Stimulated activated naive CD8-positive, alpha-beta T cell treated with anti-CD3 and anti-CD28 coated beads, Interleukin-15, Interleukin-2, amounts not matched to agents 100 ng/mL and 50 ng/mL, for 24 hours (primary cell): ENCODE results near the gene FAM210A.
"Not testable (repeated sequence)": the region's sequence is repeated elsewhere in the genome, so short reads cannot be mapped to it uniquely, and the experiment has no call there.

Experiments
- H3K27ac Mint-ChIP-seq: one replicate; pipeline ENCODE4 v1.8.0; 2021; ENCODE audit warnings: mild to moderate bottlenecking, mixed read lengths
- H3K27me3 Mint-ChIP-seq: one replicate; pipeline ENCODE4 v1.8.0; 2021; ENCODE audit warnings: mixed read lengths
- H3K36me3 Mint-ChIP-seq: one replicate; pipeline ENCODE4 v1.8.0; 2021; ENCODE audit warnings: low read depth, mixed read lengths
- H3K4me1 Mint-ChIP-seq: one replicate; pipeline ENCODE4 v1.8.0; 2021; ENCODE audit warnings: low read depth, mixed read lengths
- H3K4me3 Mint-ChIP-seq: one replicate; pipeline ENCODE4 v1.8.0; 2021; ENCODE audit warnings: mild to moderate bottlenecking, mixed read lengths
- H3K9me3 Mint-ChIP-seq: one replicate; pipeline ENCODE4 v1.8.0; 2021; ENCODE audit warnings: mixed read lengths

The FAM210A gene

DNA sequence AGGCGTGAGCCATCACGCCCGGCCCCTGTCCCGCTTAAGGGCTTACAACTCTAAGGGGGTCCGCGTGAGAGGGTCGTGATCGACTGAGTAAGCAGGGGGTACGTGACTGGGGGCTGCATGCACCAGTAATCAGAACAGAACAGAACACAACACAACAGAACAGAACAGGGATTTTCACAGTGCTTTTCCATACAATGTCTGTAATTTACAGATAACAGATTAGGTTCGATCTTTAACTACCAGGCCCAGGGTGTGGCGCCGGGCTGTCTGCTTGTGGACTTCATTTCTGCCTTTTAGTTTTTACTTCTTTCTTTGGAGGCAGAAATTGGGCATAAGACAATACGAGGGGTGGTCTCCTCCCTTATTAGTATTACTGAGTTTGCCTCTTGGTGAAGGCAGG lies 49.0 kb downstream of the FAM210A start:
- not testable (repeated sequence) for H3K4me3 Mint-ChIP-seq, H3K9me3 Mint-ChIP-seq, H3K27ac Mint-ChIP-seq, H3K27me3 Mint-ChIP-seq
- peaks cover 15% of the 10 kb centered on the region for H3K4me1 Mint-ChIP-seq
- peaks cover 20% of the 10 kb centered on the region for H3K36me3 Mint-ChIP-seq

DNA sequence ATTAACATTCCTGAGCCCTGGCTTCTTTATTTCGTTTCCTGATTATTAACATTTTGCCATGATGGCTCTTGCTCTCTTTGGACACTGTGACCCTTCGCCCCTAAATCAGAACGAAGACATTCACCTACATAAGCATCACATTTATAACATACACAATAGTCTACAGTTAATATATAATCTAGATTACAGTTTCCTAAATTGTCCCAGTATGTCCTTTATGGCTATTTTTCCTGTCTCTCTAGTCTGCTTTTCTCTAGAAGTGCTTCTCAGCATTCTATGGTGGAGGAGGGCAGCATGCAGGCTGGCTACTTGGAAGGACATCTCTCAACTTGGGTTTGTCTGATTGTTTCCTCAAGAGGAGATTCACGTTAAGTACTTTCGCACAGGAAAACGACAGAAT lies 49.9 kb downstream of the FAM210A start:
- no peak overlapping the region for H3K4me3 Mint-ChIP-seq

DNA sequence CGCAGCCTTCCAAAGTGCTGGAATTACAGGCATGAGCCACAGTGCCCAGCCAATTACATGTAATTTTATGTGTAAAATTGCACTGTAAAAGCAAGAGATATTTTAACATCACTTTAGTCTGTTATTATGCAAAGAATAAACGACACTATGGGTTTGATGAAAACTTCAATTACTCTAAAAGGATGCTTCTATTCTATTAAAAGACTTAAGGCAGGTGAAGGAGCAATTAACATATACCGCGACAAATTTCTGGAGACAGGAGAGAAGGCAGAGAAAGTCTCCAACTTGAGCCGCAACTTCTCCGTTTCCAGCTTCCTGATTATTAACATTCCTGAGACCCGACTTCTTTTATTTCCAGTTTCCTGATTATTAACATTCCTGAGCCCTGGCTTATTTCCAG lies 53.7 kb downstream of the FAM210A start:
- H3K27me3 Mint-ChIP-seq: no peaks in the 10 kb centered on the region
- H3K4me1 Mint-ChIP-seq: peaks cover 3% of the 10 kb centered on the region
- H3K9me3 Mint-ChIP-seq: no peaks in the 10 kb centered on the region
- no peak overlapping the region for H3K27ac Mint-ChIP-seq
- H3K36me3 Mint-ChIP-seq: peaks cover 36% of the 10 kb centered on the region
- H3K4me3 Mint-ChIP-seq: no peak overlapping the region

More for the DNA sequence above, 49.9 kb downstream of the FAM210A start:
- no peaks in the 10 kb centered on the region for H3K9me3 Mint-ChIP-seq
- peaks cover 18% of the 10 kb centered on the region for H3K36me3 Mint-ChIP-seq
- peaks cover 15% of the 10 kb centered on the region for H3K4me1 Mint-ChIP-seq
- H3K27ac Mint-ChIP-seq: no peak overlapping the region
- H3K27me3 Mint-ChIP-seq: no peaks in the 10 kb centered on the region

DNA sequence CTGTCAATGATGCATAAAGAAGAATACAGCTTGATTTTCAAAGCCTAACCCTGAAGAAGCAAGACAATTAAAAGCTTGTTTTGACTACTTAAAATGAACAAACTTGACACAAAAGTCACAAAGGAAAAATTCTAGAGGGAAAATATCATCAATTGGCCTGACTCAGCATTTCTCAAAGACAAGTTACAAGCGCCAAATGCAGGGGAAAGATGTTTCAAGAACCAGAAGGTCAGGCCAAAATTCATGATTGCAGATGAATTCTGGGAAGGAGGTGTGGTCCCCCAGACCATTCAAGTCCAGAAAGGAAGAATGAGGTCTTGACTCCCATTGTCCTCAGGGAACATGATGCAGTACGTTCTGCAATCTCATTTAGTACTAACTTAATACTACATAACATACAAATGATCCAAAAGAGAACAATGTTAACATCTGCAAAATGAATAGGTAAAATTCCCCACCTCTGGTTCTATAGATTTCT lies 64.5 kb downstream of the FAM210A start:
- Mint-ChIP-seq H3K36me3 (peaks cover 31% of the 10 kb centered on the region), H3K27ac (no peak overlapping the region), H3K27me3 (no peaks in the 10 kb centered on the region), H3K9me3 (no peaks in the 10 kb centered on the region), H3K4me3 (no peak overlapping the region), H3K4me1 (peaks cover 13% of the 10 kb centered on the region)

DNA sequence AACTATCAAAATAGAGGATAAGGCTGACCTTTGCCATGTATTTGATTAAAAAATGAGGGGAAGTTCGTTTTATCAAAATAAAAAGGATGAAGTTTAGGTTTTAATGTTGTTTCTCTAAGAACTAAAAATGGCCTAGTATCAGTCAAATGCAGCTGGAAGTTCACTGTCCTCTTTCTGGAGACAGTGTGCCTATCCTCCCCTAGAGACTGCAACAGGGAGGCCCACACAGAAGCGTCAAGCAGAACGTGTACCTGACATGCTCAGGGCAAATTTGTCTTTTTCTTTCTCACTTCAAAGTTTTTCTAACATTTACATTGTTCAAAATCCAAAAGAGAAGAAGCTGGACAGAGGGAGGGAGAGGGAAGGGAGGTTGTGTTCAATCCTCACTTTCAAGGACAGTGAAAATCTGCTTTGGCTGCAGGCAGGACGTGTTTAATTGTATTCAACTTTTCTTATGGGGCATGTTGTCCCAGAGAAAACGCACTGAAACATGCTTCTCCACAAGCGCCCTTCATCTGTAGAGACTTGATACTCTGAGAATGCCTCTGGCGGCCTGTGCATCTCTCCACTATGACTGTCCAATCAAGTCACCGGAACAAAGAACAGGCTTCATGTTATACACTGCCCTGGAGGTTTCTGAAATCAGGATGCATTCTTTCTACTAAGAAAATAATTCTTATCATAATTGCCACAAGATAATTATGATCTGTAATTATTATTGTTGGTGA lies 65.1 kb downstream of the FAM210A start:
- H3K9me3 Mint-ChIP-seq: no peaks in the 10 kb centered on the region
- peak overlapping the region; percentile 37 for H3K27ac Mint-ChIP-seq
- H3K4me1 Mint-ChIP-seq: peaks cover 13% of the 10 kb centered on the region
- H3K4me3 Mint-ChIP-seq: no peak overlapping the region
- peaks cover 27% of the 10 kb centered on the region for H3K36me3 Mint-ChIP-seq
- no peaks in the 10 kb centered on the region for H3K27me3 Mint-ChIP-seq

DNA sequence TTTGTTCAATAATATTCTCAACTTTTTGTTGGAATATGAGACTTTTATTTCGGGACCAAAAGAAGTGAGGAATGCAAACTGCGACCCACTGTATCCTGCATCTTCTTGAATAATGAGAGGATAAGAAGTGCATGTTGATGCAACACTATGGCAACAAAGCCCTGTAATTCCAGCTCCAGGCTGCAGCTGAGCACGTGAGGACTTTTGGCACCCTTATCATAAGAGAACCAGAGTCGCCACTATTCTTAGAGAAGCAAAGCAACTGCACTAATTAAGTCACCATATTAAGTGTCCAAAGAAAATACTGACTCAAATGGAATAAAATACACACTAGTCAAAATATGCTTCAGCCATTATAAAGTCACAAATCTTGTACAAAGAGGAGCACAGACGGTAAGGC lies 65.8 kb downstream of the FAM210A start:
- Mint-ChIP-seq H3K9me3 (no peaks in the 10 kb centered on the region), H3K4me3 (no peak overlapping the region), H3K27ac (no peak overlapping the region), H3K27me3 (no peaks in the 10 kb centered on the region), H3K4me1 (peaks cover 13% of the 10 kb centered on the region), H3K36me3 (peaks cover 24% of the 10 kb centered on the region)

DNA sequence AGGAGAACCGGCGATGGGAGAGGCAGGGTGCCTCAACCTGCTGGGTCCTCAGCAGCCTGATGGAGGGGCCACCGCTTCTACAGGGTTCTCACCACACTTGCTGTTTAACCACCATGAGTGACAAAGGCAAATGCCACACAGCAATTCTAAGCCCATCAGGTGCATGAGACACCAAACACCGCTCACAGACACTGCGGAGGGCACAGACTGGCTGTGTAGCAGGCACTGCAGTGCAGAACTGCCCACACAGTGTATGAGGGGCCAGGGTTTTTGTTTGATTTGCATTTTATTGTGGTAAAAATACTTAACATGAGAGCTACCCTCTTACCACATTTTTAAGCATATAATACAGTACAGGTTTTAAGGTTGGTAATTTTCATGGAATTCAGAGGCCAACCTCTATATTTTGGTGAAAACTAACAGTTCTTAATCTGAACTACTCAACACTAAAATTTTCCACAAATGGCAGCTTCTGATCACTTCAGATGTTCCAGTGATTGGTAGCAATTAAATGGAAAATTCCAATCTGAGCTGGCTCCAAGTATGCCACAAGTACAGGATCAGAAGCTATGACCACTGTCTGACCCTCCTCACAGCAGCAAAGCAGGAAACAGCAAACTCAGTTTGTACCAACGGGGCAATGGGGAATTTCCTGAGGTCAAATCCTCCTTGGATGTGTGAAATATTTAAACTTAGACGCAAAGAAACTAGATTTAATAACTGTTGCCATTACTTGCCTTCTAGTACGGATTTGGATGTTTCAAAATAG lies 67.7 kb downstream of the FAM210A start:
- peaks cover 13% of the 10 kb centered on the region for H3K4me1 Mint-ChIP-seq
- H3K4me3 Mint-ChIP-seq: no peak overlapping the region
- peaks cover 13% of the 10 kb centered on the region for H3K36me3 Mint-ChIP-seq
- H3K27ac Mint-ChIP-seq: peak overlapping the region; percentile 82
- no peaks in the 10 kb centered on the region for H3K9me3 Mint-ChIP-seq
- H3K27me3 Mint-ChIP-seq: no peaks in the 10 kb centered on the region

DNA sequence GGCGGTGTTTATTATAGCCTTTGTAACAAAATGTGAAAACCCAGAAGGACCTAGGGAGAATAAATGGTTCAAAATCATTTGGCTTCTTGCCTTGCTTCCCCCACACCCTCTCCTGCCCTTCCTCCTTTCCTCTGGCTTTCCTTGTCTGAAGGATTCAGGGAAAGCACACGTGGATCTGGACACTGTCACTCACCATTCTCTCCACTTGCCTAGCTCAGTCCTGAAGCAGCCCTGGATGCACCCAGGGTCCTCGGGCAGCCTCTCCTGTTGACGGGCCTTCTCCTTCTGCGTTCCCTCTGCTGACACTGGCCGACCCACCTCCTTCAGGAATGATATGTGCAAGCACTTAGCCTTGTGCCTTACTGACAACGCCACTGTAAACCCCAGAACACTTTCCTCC lies 68.4 kb downstream of the FAM210A start:
- no peak overlapping the region for H3K4me3 Mint-ChIP-seq
- H3K9me3 Mint-ChIP-seq: no peaks in the 10 kb centered on the region
- peak overlapping the region; percentile 82 for H3K27ac Mint-ChIP-seq
- no peaks in the 10 kb centered on the region for H3K27me3 Mint-ChIP-seq
- peaks cover 9% of the 10 kb centered on the region for H3K36me3 Mint-ChIP-seq
- H3K4me1 Mint-ChIP-seq: peaks cover 13% of the 10 kb centered on the region

DNA sequence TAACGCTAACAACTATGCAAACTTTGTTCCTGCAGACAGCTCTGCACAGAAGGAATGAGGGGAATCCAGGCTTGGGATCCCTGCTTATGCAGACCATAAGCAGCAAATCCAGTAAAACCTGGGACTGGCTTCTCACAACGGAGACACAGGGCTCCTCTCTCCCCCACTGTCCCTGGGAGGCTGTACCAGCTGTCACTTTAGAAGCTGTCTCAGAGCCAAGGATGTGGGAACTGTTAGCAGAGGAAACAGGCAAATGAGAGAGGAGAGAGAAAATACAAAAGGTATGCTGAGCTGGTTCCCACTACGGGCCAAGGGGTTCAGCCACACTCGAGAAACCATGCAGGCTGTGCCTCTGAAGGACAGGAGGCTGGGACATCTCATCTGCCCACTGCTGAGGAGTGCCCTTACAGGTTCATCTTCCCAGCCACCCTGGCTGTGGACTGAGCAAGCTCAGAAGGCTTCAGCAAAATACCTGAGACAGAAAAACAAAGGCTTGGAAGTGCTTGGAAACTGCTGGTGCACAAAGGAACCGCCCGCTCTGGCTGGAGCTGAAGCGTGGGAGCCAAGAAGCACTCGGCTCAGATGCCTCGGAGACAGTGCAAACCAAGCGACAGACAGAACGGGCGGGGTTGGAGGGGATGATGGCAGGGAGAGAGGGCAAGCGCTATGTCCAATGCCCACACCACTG lies 72.5 kb downstream of the FAM210A start:
- H3K27ac Mint-ChIP-seq: no peak overlapping the region
- H3K9me3 Mint-ChIP-seq: no peaks in the 10 kb centered on the region
- peaks cover 10% of the 10 kb centered on the region for H3K4me1 Mint-ChIP-seq
- peaks cover 2% of the 10 kb centered on the region for H3K36me3 Mint-ChIP-seq
- no peaks in the 10 kb centered on the region for H3K27me3 Mint-ChIP-seq
- no peak overlapping the region for H3K4me3 Mint-ChIP-seq

DNA sequence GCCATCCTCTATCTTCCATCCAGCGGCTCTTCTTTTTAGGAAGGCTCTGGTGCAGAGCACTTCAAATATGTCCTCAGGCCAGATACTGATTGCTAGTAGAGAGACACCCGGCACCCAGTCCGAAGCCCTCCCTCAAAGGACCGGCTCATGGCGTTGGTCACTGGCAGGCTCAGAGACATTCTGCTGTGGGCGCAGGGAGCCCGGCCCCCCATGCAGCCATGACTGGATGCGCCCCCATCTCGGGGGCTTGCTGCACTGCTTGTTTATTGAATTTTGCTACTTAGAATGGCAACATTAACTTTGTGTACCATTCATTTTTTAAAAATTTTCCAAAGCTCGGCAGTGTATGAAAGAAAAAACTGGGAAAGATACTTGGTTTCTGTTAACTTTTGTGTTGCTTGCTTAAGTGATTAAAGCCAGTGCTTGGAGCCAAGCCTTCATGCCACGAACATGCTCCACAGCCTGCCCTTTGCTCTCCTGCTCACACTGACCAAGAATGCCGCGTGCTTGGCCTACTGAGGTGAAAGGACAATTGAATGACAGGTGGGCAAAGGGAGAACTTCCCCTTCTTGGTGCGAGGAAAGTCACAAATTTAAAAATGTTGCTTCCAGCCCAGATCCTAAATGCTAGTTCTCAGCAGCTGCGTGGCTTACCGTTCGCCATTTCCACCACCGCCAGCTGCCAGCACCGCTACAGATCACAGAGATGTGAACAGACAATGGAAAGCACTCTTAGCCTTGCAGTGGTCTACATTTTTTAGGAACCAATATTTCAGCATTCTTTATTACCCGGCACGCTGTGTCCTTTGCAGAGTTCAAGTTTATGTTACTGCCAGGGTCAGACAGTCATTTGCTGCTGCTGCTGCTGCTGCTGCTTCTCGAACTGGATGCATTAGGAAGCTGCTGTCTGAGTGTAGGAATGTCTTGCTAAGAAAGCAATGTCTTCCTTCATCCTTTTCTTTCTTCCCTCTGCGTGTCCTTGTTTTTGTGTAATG lies 76.7 kb downstream of the FAM210A start:
- H3K27me3 Mint-ChIP-seq: no peaks in the 10 kb centered on the region
- H3K27ac Mint-ChIP-seq: no peak overlapping the region
- H3K4me3 Mint-ChIP-seq: no peak overlapping the region
- H3K4me1 Mint-ChIP-seq: no peaks in the 10 kb centered on the region
- H3K9me3 Mint-ChIP-seq: no peaks in the 10 kb centered on the region
- peaks cover 12% of the 10 kb centered on the region for H3K36me3 Mint-ChIP-seq

DNA sequence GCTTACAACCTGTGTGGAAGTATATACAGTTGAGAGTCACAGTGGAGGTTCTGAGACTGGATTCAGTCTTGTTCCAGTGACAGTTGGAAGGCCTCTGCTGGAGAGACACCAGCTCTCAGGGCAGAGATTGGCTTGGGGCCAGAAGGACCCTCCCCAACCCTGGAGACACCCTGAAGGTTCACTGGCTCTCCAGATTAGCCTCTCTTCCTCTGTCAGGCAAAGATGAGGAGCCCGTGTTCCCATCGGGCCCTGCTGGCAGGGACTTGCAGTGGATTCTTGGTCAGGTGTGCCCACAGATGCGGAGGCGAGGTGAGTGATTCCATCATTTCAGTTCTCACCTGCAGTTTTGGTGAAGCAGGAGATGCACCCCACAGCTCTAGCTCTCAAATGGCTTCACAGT lies 78.6 kb downstream of the FAM210A start:
- Mint-ChIP-seq H3K27ac (no peak overlapping the region), H3K9me3 (no peaks in the 10 kb centered on the region), H3K27me3 (no peaks in the 10 kb centered on the region), H3K36me3 (peaks cover 12% of the 10 kb centered on the region), H3K4me1 (no peaks in the 10 kb centered on the region), H3K4me3 (no peak overlapping the region)

DNA sequence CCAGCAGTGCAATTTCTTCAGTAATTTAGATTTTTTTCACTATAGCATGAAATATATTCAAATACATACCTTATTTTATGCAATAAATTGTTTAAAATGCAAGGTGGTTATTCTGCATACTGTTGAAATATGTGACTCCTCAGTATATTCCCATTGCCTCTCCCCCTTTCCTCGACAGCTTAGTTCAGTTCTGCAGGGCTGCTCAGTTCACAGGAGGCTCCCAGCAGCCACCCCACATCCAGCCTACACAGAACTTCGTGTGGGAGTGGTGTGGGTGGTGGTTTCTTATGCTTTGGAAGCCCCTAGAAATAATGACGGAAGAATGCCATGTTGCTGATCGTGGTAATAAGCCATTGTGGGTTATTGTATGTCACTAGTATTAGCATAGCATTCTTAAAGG lies 79.7 kb downstream of the FAM210A start:
- H3K27ac Mint-ChIP-seq: no peak overlapping the region
- peaks cover 12% of the 10 kb centered on the region for H3K36me3 Mint-ChIP-seq
- no peaks in the 10 kb centered on the region for H3K4me1 Mint-ChIP-seq
- no peak overlapping the region for H3K4me3 Mint-ChIP-seq
- H3K27me3 Mint-ChIP-seq: no peaks in the 10 kb centered on the region
- H3K9me3 Mint-ChIP-seq: no peaks in the 10 kb centered on the region

DNA sequence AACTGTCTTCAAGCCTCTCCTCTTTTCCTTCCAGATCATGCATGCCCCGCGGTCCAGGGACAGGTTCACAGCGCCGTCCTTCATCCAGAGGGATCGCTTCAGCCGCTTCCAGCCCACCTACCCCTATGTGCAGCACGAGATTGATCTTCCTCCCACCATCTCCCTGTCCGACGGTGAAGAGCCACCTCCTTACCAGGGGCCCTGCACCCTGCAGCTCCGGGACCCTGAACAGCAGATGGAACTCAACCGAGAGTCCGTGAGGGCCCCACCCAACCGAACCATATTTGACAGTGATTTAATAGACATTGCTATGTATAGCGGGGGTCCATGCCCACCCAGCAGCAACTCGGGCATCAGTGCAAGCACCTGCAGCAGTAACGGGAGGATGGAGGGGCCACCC lies 81.3 kb downstream of the FAM210A start:
- Mint-ChIP-seq H3K4me1 (no peaks in the 10 kb centered on the region), H3K4me3 (no peak overlapping the region), H3K27ac (no peak overlapping the region), H3K27me3 (no peaks in the 10 kb centered on the region), H3K9me3 (no peaks in the 10 kb centered on the region), H3K36me3 (peaks cover 16% of the 10 kb centered on the region)

DNA sequence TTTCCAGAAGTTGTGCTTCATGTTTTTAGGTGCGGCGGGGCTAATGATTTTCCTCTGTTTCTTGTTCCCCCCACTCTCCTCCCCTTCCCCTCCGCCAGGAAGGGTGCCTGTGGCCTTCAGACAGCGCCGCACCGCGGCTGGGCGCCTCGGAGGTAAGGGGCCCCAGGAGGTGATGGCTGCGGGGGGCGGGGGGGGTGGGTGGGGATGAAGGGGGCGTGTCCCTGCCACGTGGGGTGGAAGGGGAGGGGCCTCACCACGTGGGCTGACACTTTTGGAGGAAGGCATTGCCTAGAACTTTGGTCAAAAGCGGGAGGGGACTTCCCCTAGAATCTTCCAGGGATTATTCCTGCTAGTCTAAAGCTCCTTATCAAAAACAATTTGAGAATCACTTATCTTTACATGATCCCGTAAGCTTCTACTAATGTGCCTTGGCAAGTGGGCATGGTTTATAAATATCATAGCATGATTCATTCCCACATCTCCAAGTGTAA lies 83.1 kb downstream of the FAM210A start:
- Mint-ChIP-seq H3K27me3 (no peaks in the 10 kb centered on the region), H3K9me3 (no peaks in the 10 kb centered on the region), H3K4me3 (no peak overlapping the region), H3K36me3 (peaks cover 16% of the 10 kb centered on the region), H3K4me1 (no peaks in the 10 kb centered on the region), H3K27ac (no peak overlapping the region)
